HepG2 (cell line): ENCODE results near the gene DTYMK. TPM values are rescaled to one million over a fixed set of nuclear protein-coding genes. Genes with fewer than 3 reads are reported as not detected.

ENCODE experiments used
- CHD4 ChIP-seq: fragments of 200-600 bp; sonication (generic); IDR thresholded peaks from 2 replicates; pipeline ENCODE4 v1.7.0; 2017; ENCODE audit warnings: mild to moderate bottlenecking, low read length, borderline replicate concordance
- CREB1 ChIP-seq, 2 experiments: fragments of 450-650 bp in 1 of 2; IDR thresholded peaks; 2 replicates each; pipeline ENCODE4 v1.6.1; 2016 to 2017; ENCODE audit warnings: control low read depth in 1 of 2, mild to moderate bottlenecking in 1 of 2, missing compliant biosample characterization in 1 of 2, missing genetic modification characterization in 1 of 2
- EED ChIP-seq: sonication (generic); formaldehyde crosslinking; IDR thresholded peaks from 2 replicates; pipeline ENCODE4 v1.5.0; 2020; ENCODE audit warnings: mild to moderate bottlenecking, missing genetic modification reagents
- GMEB2 ChIP-seq: IDR thresholded peaks from 2 replicates; pipeline ENCODE4 v1.6.1; 2016; ENCODE audit warnings: missing biosample characterization, missing genetic modification reagents, low read depth
- KLF13 ChIP-seq: sonication (generic); formaldehyde crosslinking; IDR thresholded peaks from 2 replicates; pipeline ENCODE4 v1.4.0; 2020; ENCODE audit warnings: mild to moderate bottlenecking, missing genetic modification reagents
- MED13 ChIP-seq: sonication (generic); formaldehyde crosslinking; IDR thresholded peaks from 2 replicates; pipeline ENCODE4 v1.5.0; 2020; ENCODE audit warnings: missing genetic modification reagents
- MYC ChIP-seq: sonication (generic); formaldehyde crosslinking; IDR thresholded peaks from 2 replicates; pipeline ENCODE4 v1.9.0; 2021; ENCODE audit warnings: missing genetic modification reagents, borderline replicate concordance
- RBAK ChIP-seq: sonication (generic); formaldehyde crosslinking; IDR thresholded peaks from 2 replicates; pipeline ENCODE4 v1.5.1; 2020; ENCODE audit warnings: mild to moderate bottlenecking, missing genetic modification reagents
- TAF1 ChIP-seq: sonication (generic); formaldehyde crosslinking; IDR thresholded peaks from 2 replicates; pipeline ENCODE4 v1.4.0; 2020; ENCODE audit warnings: missing genetic modification reagents
- ZBTB7A ChIP-seq: sonication (generic); formaldehyde crosslinking; IDR thresholded peaks from 2 replicates; pipeline ENCODE4 v1.8.0; 2022; ENCODE audit warnings: mild to moderate bottlenecking, missing genetic modification reagents
- ZC3H4 ChIP-seq: sonication (generic); formaldehyde crosslinking; IDR thresholded peaks from 2 replicates; pipeline ENCODE4 v1.4.0; 2020; ENCODE audit warnings: missing genetic modification reagents, borderline replicate concordance
- ZNF337 ChIP-seq: sonication (generic); formaldehyde crosslinking; IDR thresholded peaks from 2 replicates; pipeline ENCODE4 v1.5.1; 2020; ENCODE audit warnings: missing genetic modification reagents, low read depth, mild to moderate bottlenecking, borderline replicate concordance
- ZNF567 ChIP-seq: sonication (generic); formaldehyde crosslinking; IDR thresholded peaks from 2 replicates; pipeline ENCODE4 v1.8.1; 2023; ENCODE audit warnings: mild to moderate bottlenecking, missing genetic modification reagents, borderline replicate concordance
- ZNF75D ChIP-seq: sonication (generic); formaldehyde crosslinking; IDR thresholded peaks from 2 replicates; pipeline ENCODE4 v1.8.1; 2023; ENCODE audit warnings: missing genetic modification reagents, mild to moderate bottlenecking, borderline replicate concordance
- ZNF792 ChIP-seq: IDR thresholded peaks from 2 replicates; pipeline ENCODE4 v1.6.1; 2016
- polyA plus RNA-seq, 8 experiments: library from polyadenylated mRNA; depleted of rRNA in 3 of 8; stranded (reverse) in 7 of 8; unstranded in 1 of 8; fragments of >200 nt; fragmentation: Illumina TruSeq in 4 of 8; extraction: Trizol in 4 of 8; gene quantifications; 2 replicates each; pipeline versions ENCODE4 v1.2.1 to v1.2.3, GENCODE V29; 2011 to 2016; ENCODE audit warnings: low read depth in 4 of 8, missing spikeins in 1 of 8, mixed read lengths in 1 of 8; ENCODE audit not compliant: insufficient read depth in 1 of 8
- total RNA-seq, 5 experiments: library from RNA; depleted of rRNA; stranded (reverse); fragments of >200 nt; fragmentation: Illumina TruSeq; extraction: Trizol; gene quantifications; 2 replicates each; pipeline ENCODE4 v1.2.3, GENCODE V29; 2016; ENCODE audit warnings: low read depth in 1 of 5
- TF ChIP-seq, protein P1 (sequence below): sonication (generic); formaldehyde crosslinking; IDR thresholded peaks from 2 replicates; pipeline ENCODE4 v1.4.0; 2020; ENCODE audit warnings: missing genetic modification reagents, borderline replicate concordance

The DTYMK gene
- total and polyA plus RNA-seq, 2 of the 13 experiments (the other 11 are each of a cell fraction or from before 2014, with no cell fraction given) = 57.5 to 134 TPM

DNA sequence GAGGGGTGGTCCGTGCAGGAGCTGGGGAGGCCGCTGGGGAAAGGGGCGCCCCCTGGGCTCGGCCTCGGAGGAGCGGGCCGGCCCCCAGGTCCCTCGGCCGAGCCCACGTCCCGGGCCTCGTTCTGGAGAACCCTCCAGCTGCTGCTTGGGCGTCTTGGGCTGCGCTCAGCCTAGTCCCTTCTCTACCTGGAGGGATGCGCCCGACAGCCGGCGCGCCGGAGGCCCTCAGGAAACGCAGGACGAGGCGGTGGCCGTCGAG is 47.5 kb upstream of the DTYMK start (continued):
- no peak for TF ChIP-seq CHD4
- TF ChIP-seq ZBTB7A (CRISPR knock-in tag) = no peak
- TF ChIP-seq EED (CRISPR knock-in tag) = no peak
- TF ChIP-seq MYC (CRISPR knock-in tag) = no peak
- no peak for TF ChIP-seq ZNF75D
- no peak for TF ChIP-seq ZNF337 (CRISPR knock-in tag)
- TF ChIP-seq ZC3H4 (CRISPR knock-in tag) = no peak
- no peak for TF ChIP-seq GMEB2 (CRISPR knock-in tag)
- no peak for TF ChIP-seq RBAK (CRISPR knock-in tag)
- TF ChIP-seq, protein P1, sequence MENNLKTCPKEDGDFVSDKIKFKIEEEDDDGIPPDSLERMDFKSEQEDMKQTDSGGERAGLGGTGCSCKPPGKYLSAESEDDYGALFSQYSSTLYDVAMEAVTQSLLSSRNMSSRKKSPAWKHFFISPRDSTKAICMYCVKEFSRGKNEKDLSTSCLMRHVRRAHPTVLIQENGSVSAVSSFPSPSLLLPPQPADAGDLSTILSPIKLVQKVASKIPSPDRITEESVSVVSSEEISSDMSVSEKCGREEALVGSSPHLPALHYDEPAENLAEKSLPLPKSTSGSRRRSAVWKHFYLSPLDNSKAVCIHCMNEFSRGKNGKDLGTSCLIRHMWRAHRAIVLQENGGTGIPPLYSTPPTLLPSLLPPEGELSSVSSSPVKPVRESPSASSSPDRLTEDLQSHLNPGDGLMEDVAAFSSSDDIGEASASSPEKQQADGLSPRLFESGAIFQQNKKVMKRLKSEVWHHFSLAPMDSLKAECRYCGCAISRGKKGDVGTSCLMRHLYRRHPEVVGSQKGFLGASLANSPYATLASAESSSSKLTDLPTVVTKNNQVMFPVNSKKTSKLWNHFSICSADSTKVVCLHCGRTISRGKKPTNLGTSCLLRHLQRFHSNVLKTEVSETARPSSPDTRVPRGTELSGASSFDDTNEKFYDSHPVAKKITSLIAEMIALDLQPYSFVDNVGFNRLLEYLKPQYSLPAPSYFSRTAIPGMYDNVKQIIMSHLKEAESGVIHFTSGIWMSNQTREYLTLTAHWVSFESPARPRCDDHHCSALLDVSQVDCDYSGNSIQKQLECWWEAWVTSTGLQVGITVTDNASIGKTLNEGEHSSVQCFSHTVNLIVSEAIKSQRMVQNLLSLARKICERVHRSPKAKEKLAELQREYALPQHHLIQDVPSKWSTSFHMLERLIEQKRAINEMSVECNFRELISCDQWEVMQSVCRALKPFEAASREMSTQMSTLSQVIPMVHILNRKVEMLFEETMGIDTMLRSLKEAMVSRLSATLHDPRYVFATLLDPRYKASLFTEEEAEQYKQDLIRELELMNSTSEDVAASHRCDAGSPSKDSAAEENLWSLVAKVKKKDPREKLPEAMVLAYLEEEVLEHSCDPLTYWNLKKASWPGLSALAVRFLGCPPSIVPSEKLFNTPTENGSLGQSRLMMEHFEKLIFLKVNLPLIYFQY = 0 out of 2 replicates have a peak, but pooled peaks have one; percentile 7
- no peak for TF ChIP-seq ZNF567 (CRISPR knock-in tag)
- peak; percentile 13; the same call in 1 of the 2 replicates for TF ChIP-seq MED13
- peak; percentile 16; the same call in 1 of the 2 replicates for TF ChIP-seq ZNF792 (CRISPR knock-in tag)
- TF ChIP-seq TAF1 (CRISPR knock-in tag) = peak; percentile 37; the same call in 1 of the 2 replicates
- no peak for TF ChIP-seq CREB1 (IDR thresholded peaks at IDR 0.05)
- TF ChIP-seq CREB1 (CRISPR knock-in tag; IDR thresholded peaks at IDR 0.05) = no peak
- no peak for TF ChIP-seq KLF13
